ENCODE measurements around the gene MBLAC1. TPM values are rescaled to one million over a fixed set of nuclear protein-coding genes. Genes with fewer than 3 reads are reported as not detected.

Gene MBLAC1
- total RNA-seq, 1 donor from 2014 or later, result 0.78 TPM

GRCh38 chr7:100095289-100095688 lies 31.5 kb upstream of the MBLAC1 start:
- no peak for ATAC-seq
- DNase-seq (ENCODE audit: low spot score), result no peak

- ATAC-seq (no peak), DNase-seq (ENCODE audit: low spot score) (no peak)
Measured at GRCh38 chr7:100095704-100096103, 31.1 kb upstream of the MBLAC1 start.

- no peak for DNase-seq (ENCODE audit: low spot score)
- ATAC-seq, result no peak
Measured at GRCh38 chr7:100098913-100099312, 27.9 kb upstream of the MBLAC1 start.

GRCh38 chr7:100099452-100099851 lies 27.3 kb upstream of the MBLAC1 start:
- no peak for DNase-seq (ENCODE audit: low spot score)
- no peak for ATAC-seq

- DNase-seq (ENCODE audit: low spot score) (peak; percentile 92), ATAC-seq (peak; percentile 89)
Measured at GRCh38 chr7:100100420-100101015, 26.2 kb upstream of the MBLAC1 start.

- DNase-seq (ENCODE audit: low spot score) (peak; percentile 99), ATAC-seq (peak; percentile 87)
Measured at GRCh38 chr7:100101016-100101862, 25.5 kb upstream of the MBLAC1 start, which contains the start of the genes AP4M1 and MCM7. TSS of gene AP4M1 (plus strand) at chr7:100101643. CDS start at chr7:100101715, 72 bp downstream. TSS of gene MCM7 (minus strand) at chr7:100101397. CDS start at chr7:100101294, 103 bp downstream.

- DNase-seq (ENCODE audit: low spot score) (no peak), ATAC-seq (no peak)
Measured at GRCh38 chr7:100102950-100103840, 23.6 kb upstream of the MBLAC1 start.

GRCh38 chr7:100105534-100105933 lies 21.2 kb upstream of the MBLAC1 start:
- DNase-seq (ENCODE audit: low spot score), result no peak
- ATAC-seq, result no peak

GRCh38 chr7:100106633-100107032 lies 20.1 kb upstream of the MBLAC1 start:
- no peak for DNase-seq (ENCODE audit: low spot score)
- no peak for ATAC-seq

- DNase-seq (ENCODE audit: low spot score) (no peak), ATAC-seq (peak; percentile 25)
Measured at GRCh38 chr7:100107125-100107737, 19.5 kb upstream of the MBLAC1 start.

- DNase-seq (ENCODE audit: low spot score), result no peak
Measured at GRCh38 chr7:100107890-100108289, 18.9 kb upstream of the MBLAC1 start.

GRCh38 chr7:100109521-100110163 lies 17.1 kb upstream of the MBLAC1 start:
- ATAC-seq, result no peak

More at GRCh38 chr7:100107890-100108289, 18.9 kb upstream of the MBLAC1 start:
- peak; percentile 9 for ATAC-seq

GRCh38 chr7:100111156-100111555 lies 15.6 kb upstream of the MBLAC1 start:
- no peak for ATAC-seq
- no peak for DNase-seq (ENCODE audit: low spot score)

More at GRCh38 chr7:100109521-100110163, 17.1 kb upstream of the MBLAC1 start:
- no peak for DNase-seq (ENCODE audit: low spot score)

GRCh38 chr7:100111914-100112313 lies 14.9 kb upstream of the MBLAC1 start:
- no peak for DNase-seq (ENCODE audit: low spot score)

GRCh38 chr7:100115026-100115425 lies 11.7 kb upstream of the MBLAC1 start:
- ATAC-seq (no peak), DNase-seq (ENCODE audit: low spot score) (no peak)

More at GRCh38 chr7:100111914-100112313, 14.9 kb upstream of the MBLAC1 start:
- no peak for ATAC-seq

- no peak for DNase-seq (ENCODE audit: low spot score)
- ATAC-seq, result no peak
Measured at GRCh38 chr7:100118388-100119071, 8.2 kb upstream of the MBLAC1 start.

- DNase-seq (ENCODE audit: low spot score), result peak; percentile 96
- ATAC-seq, result peak; percentile 92
Measured at GRCh38 chr7:100119072-100119969, 7.4 kb upstream of the MBLAC1 start, which contains the start of the genes CNPY4 and TAF6. TSS of gene CNPY4 (plus strand) at chr7:100119634. CDS start at chr7:100119745, 111 bp downstream. TSS of gene TAF6 (minus strand) at chr7:100119358. CDS start at chr7:100114209, 5,149 bp downstream.
